ENCODE data around the gene TEX19.

TEX19 gene

DNA sequence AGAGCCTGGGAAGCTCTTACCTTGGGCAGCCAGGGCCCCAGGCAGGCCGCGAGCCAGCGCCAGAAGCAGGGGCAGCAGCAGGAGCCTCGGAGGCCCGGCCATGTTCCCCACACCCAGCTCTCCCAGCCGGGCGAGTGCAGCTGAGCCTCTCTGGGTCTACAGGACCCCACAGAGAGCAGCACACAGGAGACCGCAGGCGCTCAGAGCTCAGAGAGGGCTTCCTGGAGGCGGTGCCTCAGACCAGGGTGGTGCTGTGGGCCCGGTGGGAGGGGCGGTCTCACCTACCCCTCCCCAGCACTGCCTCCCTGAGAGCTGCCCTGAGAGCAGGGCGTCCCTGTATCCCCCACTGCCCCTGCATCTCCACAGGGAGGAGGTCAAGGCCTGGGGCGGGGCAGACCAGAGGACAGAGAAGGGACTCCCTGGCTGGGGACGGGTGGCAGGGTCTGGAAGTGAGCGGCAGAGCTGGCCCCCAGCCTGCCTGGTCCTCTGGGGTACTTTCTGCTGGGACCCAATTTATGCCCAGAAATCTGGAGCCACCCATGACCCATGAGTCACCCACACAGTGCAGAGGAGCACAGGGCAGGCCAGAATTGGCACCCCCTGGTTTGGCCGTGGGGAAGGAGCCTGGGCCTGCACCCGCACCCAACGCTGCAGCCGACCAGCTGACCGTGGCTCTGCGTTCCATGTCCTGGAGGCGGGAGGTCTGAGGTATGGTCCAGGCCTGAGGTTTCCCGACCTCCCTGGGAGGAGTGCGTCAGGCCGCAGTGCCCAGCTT is 41.5 kb upstream of the TEX19 start, which contains the start of gene CD7:
Gene CD7, minus strand, starts transcription at position 215 of the 775 bp plus-strand sequence. Its CDS starts 113 bp downstream, at position 102.
- Histone ChIP-seq H3K27ac (no peak within 1 kb of the TSS), H3K4me3 (ENCODE audit: low read depth, low read length) (no peak within 1 kb of the TSS)
- no peak for DNase-seq

DNA sequence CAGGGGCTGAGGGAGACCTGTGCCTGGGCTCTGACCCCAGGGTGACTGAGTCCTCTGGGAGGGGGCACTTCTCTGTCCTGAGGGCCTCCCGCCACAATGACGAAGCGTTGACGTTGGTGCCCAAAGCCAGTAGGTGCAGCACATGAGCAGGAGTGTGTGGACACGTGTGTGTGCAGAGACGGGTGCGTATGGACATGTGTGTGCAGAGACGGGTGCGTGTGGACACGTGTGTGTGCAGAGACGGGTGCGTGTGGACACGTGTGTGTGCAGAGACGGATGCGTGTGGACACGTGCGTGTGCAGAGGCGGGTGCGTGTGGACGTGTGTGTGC is 40.9 kb upstream of the TEX19 start:
- TF ChIP-seq, protein P1, sequence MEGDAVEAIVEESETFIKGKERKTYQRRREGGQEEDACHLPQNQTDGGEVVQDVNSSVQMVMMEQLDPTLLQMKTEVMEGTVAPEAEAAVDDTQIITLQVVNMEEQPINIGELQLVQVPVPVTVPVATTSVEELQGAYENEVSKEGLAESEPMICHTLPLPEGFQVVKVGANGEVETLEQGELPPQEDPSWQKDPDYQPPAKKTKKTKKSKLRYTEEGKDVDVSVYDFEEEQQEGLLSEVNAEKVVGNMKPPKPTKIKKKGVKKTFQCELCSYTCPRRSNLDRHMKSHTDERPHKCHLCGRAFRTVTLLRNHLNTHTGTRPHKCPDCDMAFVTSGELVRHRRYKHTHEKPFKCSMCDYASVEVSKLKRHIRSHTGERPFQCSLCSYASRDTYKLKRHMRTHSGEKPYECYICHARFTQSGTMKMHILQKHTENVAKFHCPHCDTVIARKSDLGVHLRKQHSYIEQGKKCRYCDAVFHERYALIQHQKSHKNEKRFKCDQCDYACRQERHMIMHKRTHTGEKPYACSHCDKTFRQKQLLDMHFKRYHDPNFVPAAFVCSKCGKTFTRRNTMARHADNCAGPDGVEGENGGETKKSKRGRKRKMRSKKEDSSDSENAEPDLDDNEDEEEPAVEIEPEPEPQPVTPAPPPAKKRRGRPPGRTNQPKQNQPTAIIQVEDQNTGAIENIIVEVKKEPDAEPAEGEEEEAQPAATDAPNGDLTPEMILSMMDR (IDR thresholded peaks at IDR 0.05; ENCODE audit: low read depth, low read length, missing control alignments), result no peak
- no peak for DNase-seq
- Histone ChIP-seq H3K27ac (no peak overlapping the region), H3K4me3 (ENCODE audit: low read depth, low read length) (no peak overlapping the region), H3K27me3 (replicated peaks) (peaks cover 34% of the 10 kb centered on the region), H3K36me3 (replicated peaks) (no peaks in the 10 kb centered on the region)
- in situ Hi-C loops (cut with HindIII; ENCODE audit: low pct_ligation_motif_present, low sequenced_read_pairs), result no loop called here

More for the DNA sequence above, 41.5 kb upstream of the TEX19 start, which contains the start of gene CD7:
- H3K36me3 ChIP-seq (replicated peaks), result no peaks in the 10 kb centered on the region
- H3K27me3 ChIP-seq (replicated peaks), result peaks cover 34% of the 10 kb centered on the region
- TF ChIP-seq, protein P1 (IDR thresholded peaks at IDR 0.05; ENCODE audit: low read depth, low read length, missing control alignments), result no peak
- in situ Hi-C loops (cut with HindIII; ENCODE audit: low pct_ligation_motif_present, low sequenced_read_pairs), result no loop called here

DNA sequence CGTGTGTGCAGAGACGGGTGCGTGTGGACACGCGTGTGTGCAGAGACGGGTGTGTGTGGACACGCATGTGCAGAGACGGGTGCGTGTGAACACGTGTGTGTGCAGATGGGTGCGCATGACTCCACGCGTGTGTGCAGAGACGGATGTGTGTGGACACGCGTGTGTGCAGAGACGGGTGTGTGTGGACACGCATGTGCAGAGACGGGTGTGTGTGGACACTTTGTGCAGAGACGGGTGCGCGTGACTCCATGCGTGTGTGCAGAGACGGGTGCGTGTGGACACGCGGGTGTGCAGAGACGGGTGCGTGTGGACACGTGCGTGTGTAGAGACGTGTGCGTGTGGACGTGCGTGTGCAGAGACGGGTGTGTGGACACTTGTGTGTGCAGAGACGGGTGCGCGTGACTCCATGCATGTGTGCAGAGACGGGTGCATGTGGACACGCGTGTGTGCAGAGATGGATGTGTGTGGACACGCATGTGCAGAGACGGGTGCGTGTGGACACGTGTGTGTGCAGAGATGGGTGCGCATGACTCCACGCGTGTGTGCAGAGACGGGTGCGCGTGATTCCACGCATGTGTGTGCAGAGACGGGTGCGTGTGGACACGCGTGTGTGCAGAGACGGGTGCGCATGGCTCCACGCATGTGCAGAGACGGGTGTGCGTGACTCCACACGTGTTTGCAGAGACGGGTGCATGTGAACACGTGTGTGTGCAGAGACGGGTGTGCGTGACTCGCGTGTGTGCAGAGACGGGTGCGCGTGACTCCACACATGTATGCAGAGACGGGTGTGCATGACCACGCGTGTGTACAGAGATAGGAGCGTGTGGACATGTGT is 40.1 kb upstream of the TEX19 start:
- Histone ChIP-seq H3K36me3 (replicated peaks) (no peaks in the 10 kb centered on the region), H3K27ac (no peak overlapping the region), H3K27me3 (replicated peaks) (peaks cover 33% of the 10 kb centered on the region), H3K4me3 (ENCODE audit: low read depth, low read length) (no peak overlapping the region)
- in situ Hi-C loops (cut with HindIII; ENCODE audit: low pct_ligation_motif_present, low sequenced_read_pairs), result no loop called here
- TF ChIP-seq, protein P1 (IDR thresholded peaks at IDR 0.05; ENCODE audit: low read depth, low read length, missing control alignments), result no peak
- no peak for DNase-seq

DNA sequence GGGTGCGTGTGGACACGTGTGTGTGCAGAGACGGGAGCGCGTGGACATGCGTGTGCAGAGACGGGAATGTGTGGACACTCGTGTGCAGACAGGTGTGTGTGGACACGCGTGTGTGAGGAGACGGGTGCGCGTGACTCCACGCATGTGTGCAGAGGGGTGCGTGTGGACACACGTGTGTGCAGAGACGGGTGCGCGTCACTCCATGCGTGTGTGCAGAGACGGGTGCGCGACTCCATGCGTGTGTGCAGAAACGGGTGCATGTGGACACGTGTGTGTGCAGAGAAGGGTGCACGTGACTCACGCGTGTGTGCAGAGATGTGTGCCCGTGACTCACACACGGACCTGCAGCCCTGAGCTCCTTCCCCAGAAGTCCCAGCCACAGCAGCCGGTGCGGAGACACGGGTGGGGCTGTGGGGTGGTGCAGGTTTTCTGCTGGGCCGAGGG is 39.4 kb upstream of the TEX19 start:
- H3K27me3 ChIP-seq (replicated peaks), result peaks cover 26% of the 10 kb centered on the region
- no peak overlapping the region for H3K4me3 ChIP-seq (ENCODE audit: low read depth, low read length)
- no peaks in the 10 kb centered on the region for H3K36me3 ChIP-seq (replicated peaks)
- H3K27ac ChIP-seq, result no peak overlapping the region
- in situ Hi-C loops (cut with HindIII; ENCODE audit: low pct_ligation_motif_present, low sequenced_read_pairs), result no loop called here
- TF ChIP-seq, protein P1 (IDR thresholded peaks at IDR 0.05; ENCODE audit: low read depth, low read length, missing control alignments), result no peak
- no peak for DNase-seq

DNA sequence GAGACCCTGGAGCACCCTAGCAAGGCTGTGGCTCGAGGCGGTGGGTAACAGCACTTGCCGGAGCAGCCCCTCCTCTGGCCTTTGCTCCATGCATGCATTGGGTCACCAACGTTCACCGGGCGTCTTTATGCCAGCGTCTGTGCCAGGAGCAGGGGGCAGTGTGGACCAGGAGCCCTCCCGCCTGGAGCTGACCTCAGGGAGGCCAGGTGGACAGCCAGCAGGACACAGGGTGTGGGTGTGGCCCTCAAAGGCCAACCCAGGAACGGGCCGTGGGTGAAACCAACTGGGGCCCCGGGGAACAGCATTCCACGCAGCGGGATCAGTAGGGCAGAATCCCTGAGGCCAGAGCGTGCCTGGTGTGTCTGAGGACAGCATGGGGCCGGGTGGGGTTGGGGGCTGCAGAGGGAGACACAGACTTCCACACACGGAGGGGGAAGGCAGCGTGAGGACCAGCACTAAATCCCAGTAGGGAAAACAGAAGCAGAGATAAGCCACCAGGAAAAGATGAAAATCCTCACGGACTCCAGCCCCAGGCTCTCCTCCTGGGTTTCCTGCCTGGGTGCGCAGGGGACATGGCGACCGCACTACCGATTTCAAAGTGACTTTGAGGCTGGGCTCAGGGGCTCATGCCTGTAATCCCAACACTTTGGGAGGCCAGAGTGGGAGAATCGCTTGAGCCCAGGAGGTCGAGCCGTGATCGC is 38.8 kb upstream of the TEX19 start:
- Histone ChIP-seq H3K4me3 (ENCODE audit: low read depth, low read length) (no peak overlapping the region), H3K27me3 (replicated peaks) (peaks cover 23% of the 10 kb centered on the region), H3K36me3 (replicated peaks) (no peaks in the 10 kb centered on the region), H3K27ac (no peak overlapping the region)
- DNase-seq, result no peak
- TF ChIP-seq, protein P1 (IDR thresholded peaks at IDR 0.05; ENCODE audit: low read depth, low read length, missing control alignments), result no peak
- in situ Hi-C loops (cut with HindIII; ENCODE audit: low pct_ligation_motif_present, low sequenced_read_pairs), result no loop called here

Measured in brain microvascular endothelial cell (primary cell).